Hepatocyte (in vitro differentiated cells): ENCODE data around the gene ANKLE2.

ENCODE experiments used
- CTCF ChIP-seq: fragments of 200-600 bp; sonication (generic); IDR thresholded peaks from 2 replicates; pipeline ENCODE4 v1.5.1; 2016; ENCODE audit warnings: antibody characterized with exemption, mild to moderate bottlenecking; ENCODE audit not compliant: poor library complexity
- EZH2 ChIP-seq: fragments of 200-600 bp; sonication (generic); IDR thresholded peaks from 2 replicates; pipeline ENCODE4 v1.6.1; 2016; ENCODE audit warnings: antibody characterized with exemption, mild to moderate bottlenecking, borderline replicate concordance

GRCh38 chr12:132801741-132802140 lies 40.1 kb upstream of the ANKLE2 start:
- TF ChIP-seq CTCF (no peak), EZH2 (no peak)
